NCI-H2171 (cell line): ENCODE measurements around the gene DDIAS.
A peak's percentile ranks its signal among the peaks of the same experiment; 100 is the strongest.
"Not testable (repeated sequence)": the region's sequence is repeated elsewhere in the genome, so short reads cannot be mapped to it uniquely, and the experiment has no call there.

Experiments
- DNase-seq: peaks from one replicate; lab custom pipeline; 2025; lab: John Stamatoyannopoulos, UW

DDIAS gene

GRCh38 chr11:82889133-82890001 lies 12.2 kb upstream of the DDIAS start:
- DNase-seq = no peak

DNA sequence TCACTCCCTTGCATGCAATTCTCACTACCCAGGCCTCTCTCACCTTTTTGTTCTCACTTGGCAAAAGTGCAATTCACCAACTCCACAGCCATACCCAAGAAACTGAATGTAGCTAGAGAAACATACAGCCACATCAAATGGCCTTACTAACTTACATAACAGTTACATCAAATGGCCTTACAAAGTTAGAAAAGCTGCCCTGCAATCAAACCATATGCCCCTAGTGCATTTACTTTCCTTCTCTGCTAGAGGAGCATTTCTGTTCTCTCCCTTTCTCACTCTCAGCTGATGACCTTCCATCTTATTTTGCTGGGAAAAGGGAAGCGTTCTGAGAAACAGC lies 11.6 kb upstream of the DDIAS start:
- no peak for DNase-seq

DNA sequence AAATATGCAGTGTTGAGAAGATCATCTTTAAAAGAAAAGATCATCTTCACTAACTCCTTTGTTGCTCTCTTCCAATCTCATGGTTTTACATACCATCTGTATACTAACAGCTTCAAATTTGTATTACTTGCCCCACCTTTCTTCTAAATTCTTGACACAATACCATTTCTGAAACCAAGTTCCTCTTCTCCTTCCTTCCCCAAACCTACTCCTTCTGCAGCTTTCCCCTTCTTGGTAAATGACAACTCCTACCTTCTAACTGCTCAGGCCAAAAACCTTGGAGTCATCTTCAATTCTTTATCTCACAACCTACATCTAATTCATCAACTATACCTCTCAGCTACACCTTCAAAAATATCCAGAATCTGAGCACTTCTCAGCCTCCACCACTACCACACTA lies 10.6 kb upstream of the DDIAS start:
- DNase-seq = no peak

GRCh38 chr11:82892611-82893169 lies 8.8 kb upstream of the DDIAS start:
- DNase-seq = no peak

DNA sequence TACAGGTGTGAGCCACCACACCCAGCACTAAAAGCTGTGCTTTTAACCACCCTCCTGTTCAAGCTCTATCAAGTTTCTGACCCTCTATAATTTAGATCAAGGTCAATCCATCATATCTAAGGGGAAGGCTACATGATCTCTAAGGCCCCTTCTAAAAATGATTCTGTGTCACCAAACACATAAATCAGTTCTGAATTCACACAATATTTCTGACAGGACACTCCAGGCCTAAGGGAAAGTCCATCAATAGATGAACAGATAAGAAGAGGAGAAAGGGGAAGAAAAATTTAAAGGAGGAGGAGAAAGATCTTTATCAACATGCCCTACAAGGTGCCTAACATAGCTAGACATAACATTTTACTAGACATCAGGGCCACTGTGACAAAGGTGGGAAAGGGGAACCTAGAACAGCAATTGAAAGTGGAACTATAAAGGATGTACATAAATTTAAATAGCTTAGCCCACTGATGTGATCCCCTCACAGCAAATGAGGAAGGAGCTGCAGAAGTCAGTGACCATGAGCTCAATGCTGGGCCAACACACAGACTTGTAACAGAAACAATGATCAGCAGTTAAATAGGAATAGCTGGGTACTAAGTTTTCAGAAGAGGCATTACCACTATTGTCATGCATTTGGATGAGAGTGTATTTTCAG lies 6.0 kb upstream of the DDIAS start:
- DNase-seq = no peak

DNA sequence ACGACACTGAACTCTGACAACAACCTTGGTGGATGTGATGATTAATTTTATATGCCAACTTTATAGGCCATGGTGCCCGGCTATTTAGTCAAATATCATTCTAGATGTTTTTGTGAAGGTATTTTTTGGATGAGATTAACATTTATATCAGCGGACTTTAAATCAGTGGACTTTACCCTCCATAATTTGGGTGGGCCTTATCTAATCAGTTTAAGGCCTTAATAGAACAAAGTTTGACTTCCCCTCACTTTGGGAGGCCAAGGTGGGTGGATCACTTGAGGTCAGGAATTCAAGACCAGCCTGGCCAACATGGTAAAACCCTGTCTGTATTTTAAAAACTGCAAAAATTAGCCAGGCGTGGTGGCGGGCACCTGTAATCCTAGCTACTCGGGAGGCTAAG lies 5.4 kb upstream of the DDIAS start:
- no peak for DNase-seq

GRCh38 chr11:82898241-82898640 lies 3.3 kb upstream of the DDIAS start:
- no peak for DNase-seq

GRCh38 chr11:82899186-82899820 lies 2.2 kb upstream of the DDIAS start:
- no peak for DNase-seq

- DNase-seq = no peak
Observed at GRCh38 chr11:82899957-82900276, 1.6 kb upstream of the DDIAS start.

DNA sequence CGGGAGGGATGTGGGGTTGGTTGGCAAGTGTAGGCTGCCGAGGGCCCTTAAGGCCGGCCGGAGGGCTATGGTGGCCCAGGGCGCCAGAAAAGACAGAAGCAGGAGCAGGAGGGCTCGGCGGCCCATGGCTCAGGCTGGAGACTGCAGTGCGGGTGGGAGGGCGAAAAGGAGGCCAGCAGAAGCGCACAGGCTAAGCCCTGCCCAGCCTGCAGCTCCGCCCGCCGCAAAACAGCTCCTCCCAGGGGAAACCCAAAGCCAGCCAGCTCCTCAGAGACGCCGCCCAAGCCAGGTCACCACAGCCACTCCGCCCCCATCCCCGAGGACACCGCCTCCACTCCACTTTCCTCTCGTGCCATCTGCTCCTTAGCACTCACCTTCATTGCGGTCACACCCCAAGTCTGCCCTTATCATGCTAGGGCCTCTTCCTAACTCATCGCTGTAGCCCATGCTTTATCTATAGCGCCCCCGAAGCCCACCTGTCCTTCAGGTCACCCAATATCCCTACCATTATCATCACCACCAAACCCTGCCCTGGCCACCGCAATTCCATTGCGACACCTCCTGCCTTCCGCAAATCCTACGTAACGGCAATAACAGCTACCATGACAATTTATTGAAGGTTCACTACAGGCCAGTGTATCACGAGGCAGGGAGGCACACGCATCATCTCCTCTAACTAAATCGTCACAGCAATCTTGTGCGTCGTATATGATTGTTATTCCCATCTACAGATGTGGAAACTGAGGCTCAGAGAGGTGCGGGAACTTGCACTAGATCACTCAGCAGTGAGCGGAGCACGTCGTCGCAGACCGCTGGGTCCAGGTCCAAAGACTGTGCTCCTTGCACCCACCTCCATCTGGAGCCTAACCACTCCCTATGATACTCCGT lies 1.0 kb upstream of the DDIAS start, which contains the start of gene PRCP:
TSS of gene PRCP (minus strand) at position 154 of the 888 bp plus-strand sequence. CDS start at position 126, 28 bp downstream.
- peak; percentile 63 for DNase-seq

- DNase-seq = no peak
Observed at GRCh38 chr11:82901922-82902485, 468 bp downstream of the DDIAS start.

GRCh38 chr11:82902880-82903279 lies 1.3 kb downstream of the DDIAS start:
- DNase-seq = no peak

- no peak for DNase-seq
Observed at GRCh38 chr11:82903843-82904586, 2.5 kb downstream of the DDIAS start.

DNA sequence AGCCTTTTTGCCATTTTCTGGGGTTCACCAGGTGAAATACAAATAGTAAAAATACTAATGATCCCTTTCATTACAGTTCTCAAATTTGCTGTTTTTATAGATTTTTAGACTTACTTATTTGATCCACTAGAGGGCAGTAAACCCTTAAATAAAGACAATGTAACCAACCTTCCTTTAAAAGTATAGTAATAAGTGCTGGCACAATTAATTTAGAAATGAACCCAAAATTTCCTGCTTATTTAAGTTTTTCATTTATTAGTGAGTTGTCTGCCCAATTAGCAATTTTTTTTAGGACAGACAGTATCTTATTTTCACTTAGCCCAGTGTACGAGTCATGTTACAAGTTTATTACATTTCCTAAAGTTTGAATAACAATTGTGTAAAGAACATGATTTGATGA lies 4.7 kb downstream of the DDIAS start:
- DNase-seq = peak; percentile 1

- DNase-seq = no peak
Observed at GRCh38 chr11:82906931-82907330, 5.4 kb downstream of the DDIAS start.

DNA sequence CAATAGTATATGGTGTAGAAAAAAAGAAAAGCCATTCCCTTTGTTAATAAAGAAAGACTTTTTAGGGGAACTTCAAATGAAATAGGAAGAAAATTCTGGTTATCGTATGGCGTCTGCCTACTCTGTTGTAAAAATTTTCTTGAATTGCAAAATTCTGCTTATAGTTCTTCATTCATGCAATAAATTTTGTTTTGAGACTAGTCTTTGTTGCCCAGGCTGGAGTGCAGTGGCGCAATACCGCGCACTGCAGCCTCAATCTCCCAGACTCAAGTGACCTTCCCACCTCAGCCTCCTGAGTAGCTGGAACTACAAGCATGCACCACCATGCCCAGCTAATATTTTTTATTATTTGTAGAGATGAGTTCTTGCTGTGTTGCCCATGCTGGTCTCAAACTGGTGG lies 5.8 kb downstream of the DDIAS start:
- DNase-seq = no peak

DNA sequence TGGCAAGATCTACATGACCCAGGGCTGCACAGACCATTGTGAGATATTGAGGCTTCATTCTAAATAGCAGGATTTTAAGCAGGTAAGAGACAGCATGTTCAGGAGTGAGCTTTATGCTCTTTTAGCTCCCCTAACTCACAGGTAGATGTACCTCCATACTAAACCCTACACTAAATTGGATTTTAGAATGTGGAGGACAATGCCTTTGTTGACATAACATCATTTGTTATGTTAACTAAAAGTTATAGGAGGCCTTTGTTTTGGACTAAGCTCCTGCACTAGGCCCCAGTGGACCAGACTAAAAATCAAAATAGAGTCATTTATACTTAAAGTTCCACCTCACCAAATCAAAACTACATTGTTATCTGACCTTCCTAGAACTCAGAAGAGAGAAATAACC lies 6.8 kb downstream of the DDIAS start:
- DNase-seq = no peak

DNA sequence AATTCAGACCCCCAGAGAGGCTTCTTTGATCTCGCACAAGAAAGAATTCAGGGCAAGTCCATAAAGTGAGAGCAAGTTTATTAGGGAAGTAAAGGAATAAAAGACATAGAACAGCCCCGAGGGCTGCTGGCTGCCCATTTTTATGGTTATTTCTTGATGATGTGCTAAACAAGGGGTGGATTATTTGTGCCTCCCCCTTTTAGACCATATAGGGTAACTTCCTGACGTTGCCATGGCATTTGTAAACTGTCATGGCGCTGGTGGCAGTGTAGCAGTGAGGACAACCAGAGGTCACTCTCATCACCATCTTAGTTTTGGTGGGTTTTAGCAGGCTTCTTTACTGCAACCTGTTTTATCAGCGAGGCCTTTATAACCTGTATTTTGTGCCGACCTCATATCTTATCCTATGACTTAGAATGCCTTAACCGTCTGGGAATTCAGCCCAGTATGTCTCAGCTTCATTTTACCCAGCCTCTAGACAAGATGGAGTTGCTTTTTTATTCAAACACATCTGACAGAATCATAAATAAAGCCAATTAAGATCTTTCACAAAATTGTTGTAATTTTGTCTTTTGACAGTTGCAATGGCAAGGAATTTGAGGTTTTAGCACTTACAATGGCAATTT lies 7.6 kb downstream of the DDIAS start:
- DNase-seq = no peak

DNA sequence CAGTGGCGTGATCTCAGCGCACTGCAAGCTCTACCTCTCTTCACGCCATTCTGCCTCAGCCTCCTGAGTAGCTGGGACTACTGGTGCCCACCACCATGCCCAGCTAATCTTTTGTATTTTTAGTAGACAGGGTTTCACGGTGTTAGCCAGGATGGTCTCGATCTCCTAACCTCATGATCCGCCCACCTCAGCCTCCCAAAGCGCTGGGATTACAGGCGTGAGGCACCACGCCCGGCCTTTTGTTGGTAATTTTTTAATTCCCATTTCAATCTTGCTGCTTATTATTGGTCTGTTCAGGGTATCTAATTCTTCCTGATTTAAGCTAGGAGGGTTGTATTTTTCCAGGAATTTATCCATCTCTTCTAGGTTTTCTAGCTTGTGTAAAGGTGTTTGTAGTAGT lies 18.2 kb downstream of the DDIAS start:
- DNase-seq = not testable (repeated sequence)

DNA sequence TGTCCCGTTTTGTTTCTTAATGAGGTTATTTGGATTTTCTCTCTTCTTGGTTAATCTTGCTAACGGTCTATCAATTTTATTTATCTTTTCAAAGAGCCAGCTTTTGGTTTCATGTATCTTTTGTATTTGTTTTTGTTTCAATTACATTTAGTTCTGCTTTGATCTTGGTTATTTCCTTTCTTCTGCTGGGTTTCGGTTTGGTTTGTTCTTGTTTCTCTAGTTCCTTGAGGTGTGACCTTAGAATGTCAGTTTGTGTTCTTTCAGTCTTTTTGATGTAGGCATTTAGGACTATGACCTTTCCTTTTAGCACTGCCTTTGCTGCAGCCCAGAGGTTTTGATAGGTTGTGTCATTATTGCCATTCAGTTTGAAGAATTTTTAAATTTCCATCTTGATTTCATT lies 18.7 kb downstream of the DDIAS start:
- not testable (repeated sequence) for DNase-seq
